GM19372 (cell line): ENCODE measurements around the gene NLRC4.
"Not testable (repeated sequence)": the region's sequence is repeated elsewhere in the genome, so short reads cannot be mapped to it uniquely, and the experiment has no call there.

Source experiments
- ATAC-seq: cut with Tn5 transposase; IDR thresholded peaks from one replicate; pipeline ENCODE4 v1.9.1; 2021; ENCODE audit warnings: mild to moderate bottlenecking, low read depth, moderate library complexity; ENCODE audit not compliant: unreplicated experiment

The NLRC4 gene, protein sequence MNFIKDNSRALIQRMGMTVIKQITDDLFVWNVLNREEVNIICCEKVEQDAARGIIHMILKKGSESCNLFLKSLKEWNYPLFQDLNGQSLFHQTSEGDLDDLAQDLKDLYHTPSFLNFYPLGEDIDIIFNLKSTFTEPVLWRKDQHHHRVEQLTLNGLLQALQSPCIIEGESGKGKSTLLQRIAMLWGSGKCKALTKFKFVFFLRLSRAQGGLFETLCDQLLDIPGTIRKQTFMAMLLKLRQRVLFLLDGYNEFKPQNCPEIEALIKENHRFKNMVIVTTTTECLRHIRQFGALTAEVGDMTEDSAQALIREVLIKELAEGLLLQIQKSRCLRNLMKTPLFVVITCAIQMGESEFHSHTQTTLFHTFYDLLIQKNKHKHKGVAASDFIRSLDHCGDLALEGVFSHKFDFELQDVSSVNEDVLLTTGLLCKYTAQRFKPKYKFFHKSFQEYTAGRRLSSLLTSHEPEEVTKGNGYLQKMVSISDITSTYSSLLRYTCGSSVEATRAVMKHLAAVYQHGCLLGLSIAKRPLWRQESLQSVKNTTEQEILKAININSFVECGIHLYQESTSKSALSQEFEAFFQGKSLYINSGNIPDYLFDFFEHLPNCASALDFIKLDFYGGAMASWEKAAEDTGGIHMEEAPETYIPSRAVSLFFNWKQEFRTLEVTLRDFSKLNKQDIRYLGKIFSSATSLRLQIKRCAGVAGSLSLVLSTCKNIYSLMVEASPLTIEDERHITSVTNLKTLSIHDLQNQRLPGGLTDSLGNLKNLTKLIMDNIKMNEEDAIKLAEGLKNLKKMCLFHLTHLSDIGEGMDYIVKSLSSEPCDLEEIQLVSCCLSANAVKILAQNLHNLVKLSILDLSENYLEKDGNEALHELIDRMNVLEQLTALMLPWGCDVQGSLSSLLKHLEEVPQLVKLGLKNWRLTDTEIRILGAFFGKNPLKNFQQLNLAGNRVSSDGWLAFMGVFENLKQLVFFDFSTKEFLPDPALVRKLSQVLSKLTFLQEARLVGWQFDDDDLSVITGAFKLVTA

DNA sequence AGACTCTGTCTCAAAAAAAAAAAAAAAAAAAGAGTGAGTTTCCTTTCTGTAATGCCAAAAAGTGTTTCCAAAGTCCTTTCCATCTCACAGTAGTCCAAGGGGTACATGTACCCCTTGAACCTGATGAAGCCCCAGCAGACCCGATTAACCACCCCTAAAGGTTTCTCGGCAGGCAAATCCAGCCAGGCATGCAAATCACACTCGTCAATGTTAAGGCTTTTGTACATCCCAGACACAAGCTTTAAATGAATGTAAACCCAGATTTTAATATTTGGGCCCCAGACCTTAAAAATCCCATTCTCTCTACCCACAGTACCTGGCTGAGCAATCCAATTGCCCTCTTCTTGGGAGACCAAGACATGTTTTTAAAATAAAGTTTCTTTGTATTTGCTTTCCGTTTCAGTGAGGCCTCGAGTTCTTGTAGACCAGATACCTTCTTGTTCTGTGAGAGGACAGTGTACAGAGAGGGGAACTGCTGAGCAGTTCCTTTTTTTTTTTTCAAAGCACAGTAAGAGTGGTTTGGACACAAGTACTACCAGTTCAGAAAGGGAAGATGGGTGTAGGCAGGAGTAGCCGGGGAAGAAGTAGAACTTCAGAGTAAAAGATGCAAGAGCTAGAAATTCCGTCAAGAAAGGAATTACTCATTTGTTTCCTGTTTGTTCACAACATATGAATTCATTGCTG lies at the start of gene NLRC4:
Gene NLRC4, minus strand, starts transcription at position 465 of the 684 bp plus-strand sequence. CDS start 8,111 bp downstream, outside the sequence.
- peak; percentile 88 for ATAC-seq

DNA sequence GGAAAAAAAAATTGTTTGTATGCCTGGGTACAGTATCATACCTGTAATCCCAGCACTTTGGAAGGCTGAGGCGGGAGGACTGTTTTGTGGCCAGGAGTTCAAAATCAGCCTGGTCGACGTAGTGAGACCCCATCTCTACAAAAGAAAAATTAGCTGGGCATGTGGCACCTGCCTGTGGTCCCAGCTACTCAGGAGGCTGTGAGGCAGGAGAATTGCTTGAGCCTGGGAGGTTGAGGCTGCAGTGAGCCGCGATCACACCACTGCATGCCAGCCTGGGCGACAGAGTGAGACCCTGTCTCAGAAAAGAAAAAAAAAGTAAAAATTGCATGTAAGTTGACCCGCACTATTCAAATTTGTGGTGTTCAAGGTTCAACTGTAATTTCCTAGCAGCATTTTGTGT lies 45.9 kb upstream of the NLRC4 start:
- ATAC-seq, result no peak

- not testable (repeated sequence) for ATAC-seq
Measured at GRCh38 chr2:32293966-32294562, 29.4 kb upstream of the NLRC4 start.

DNA sequence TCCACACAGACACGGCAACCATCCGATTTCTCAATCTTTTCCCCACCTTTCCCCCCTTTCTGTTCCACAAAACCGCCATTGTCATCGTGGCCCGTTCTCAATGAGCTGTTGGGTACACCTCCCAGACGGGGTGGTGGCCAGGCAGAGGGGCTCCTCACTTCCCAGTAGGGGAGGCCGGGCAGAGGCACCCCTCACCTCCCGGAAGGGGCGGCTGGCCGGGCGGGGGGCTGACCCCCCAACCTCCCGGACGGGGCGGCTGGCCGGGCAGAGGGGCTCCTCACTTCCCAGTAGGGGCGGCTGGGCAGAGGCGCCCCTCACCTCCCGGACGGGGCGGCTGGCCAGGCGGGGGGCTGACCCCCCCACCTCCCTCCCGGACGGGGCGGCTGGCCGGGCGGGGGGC lies 28.8 kb upstream of the NLRC4 start:
- ATAC-seq, result not testable (repeated sequence)

DNA sequence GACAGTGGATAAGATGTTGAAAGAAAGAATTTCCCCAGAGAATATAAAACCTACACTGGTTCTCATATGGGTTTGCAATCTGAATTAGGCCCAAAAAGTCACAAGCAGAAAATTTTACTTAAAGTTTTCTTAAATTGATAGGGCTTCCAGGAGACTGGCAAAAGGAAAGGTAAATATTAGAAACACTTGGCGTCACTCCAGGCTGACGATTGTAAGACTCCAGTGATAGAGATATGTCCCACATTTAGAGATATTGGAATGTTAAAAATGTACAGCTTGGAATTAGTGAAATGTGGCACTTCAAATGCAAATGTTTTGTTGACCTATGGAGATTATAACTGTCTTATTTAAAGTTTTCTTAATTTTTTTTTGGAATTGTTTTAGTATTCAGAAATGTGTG lies 27.1 kb upstream of the NLRC4 start:
- no peak for ATAC-seq

DNA sequence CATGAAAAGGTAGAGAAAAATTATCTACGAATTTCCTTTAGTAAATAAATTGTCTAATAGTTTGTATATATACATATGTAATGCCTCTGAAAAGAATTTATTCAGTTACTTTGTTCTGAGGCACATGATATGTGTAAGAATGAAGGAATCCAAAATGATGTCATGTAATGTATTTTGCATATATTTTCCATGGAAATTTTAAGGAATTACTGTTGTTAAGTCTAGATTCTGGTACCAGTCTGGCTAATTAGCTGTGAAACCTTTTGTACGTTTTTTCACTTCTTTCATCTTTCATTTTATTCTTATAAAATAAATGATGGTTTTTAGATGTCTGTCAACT lies 25.3 kb upstream of the NLRC4 start:
- no peak for ATAC-seq

DNA sequence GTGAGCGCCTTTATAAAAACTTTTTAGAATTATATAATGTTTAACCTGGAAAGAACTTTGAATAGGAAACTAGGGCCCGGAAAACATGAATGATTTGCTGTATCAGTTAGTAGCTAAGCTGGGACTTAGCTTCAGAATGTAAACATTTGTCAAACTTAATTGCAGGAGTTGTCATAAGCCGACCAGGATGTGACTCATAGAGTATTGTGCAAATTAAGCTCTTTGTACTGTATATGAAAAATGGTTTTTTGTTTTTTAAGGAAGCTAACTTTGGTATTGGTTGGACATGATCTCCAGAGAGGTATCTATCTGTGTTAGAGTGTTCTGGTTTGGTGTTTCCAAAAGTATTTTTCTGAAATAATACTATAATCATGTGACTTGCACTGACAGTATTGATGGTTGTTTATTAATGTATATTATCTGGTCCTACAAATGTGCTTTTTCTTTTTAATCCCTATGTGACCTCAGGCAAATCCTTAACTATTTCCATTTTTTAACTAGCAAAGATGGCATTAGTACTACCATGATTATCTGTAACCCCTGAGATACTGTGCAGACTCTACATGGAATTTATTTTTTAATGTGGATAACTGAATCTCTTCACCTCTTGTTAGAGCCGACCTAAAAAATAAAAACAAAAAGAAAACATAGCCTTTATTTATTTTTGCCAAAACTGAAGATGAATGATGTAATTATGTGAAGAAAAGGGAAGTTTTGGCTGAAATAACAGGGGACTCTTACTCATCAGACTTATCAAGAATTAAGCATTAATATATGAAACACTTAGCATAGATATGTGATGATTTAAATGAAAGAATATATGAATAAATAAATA lies 24.7 kb upstream of the NLRC4 start:
- no peak for ATAC-seq

- no peak for ATAC-seq
Measured at GRCh38 chr2:32284321-32284720, 19.6 kb upstream of the NLRC4 start.

GRCh38 chr2:32278478-32278853 lies 13.8 kb upstream of the NLRC4 start:
- no peak for ATAC-seq

- ATAC-seq, result peak; percentile 94
Measured at GRCh38 chr2:32277674-32278477, 13.2 kb upstream of the NLRC4 start, which contains the start of gene YIPF4. TSS of gene YIPF4 (plus strand) at chr2:32277904. CDS start at chr2:32278156, 252 bp downstream.

DNA sequence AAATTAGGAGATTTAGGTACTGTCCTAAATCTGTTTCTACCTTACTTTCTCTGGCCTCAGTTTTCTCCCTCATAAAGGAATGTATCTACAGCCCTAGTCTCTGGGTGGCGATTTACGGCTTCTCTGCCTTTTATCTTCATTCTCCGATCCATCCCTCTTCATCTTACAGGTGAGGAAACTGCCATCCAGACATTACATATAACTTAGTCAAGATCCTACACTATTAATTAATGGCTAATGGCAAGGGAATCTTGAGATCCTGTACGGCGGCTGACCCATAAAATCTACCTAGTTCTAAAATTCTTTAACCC lies 12.6 kb upstream of the NLRC4 start:
- no peak for ATAC-seq

DNA sequence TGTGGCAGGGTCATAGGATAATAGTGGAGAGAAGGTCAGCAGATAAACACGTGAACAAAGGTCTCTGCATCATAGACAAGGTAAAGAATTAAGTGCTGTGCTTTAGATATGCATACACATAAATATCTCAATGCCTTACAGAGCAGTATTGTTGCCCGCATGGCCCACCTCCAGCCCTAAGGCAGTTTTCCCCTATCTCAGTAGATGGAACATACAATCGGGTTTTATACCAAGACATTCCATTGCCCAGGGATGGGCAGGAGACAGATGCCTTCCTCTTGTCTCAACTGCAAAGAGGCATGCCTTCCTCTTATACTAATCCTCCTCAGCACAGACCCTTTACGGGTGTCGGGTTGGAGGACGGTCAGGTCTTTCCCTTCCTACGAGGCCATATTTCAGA lies 11.1 kb upstream of the NLRC4 start:
- ATAC-seq, result not testable (repeated sequence)

- ATAC-seq, result no peak
Measured at GRCh38 chr2:32274289-32274688, 9.6 kb upstream of the NLRC4 start.

- ATAC-seq, result no peak
Measured at GRCh38 chr2:32272279-32272678, 7.6 kb upstream of the NLRC4 start.

GRCh38 chr2:32271063-32271462 lies 6.4 kb upstream of the NLRC4 start:
- ATAC-seq, result no peak

GRCh38 chr2:32262105-32262504 lies 2.6 kb downstream of the NLRC4 start:
- ATAC-seq, result no peak

- ATAC-seq, result no peak
Measured at GRCh38 chr2:32260376-32260775, 4.3 kb downstream of the NLRC4 start.

DNA sequence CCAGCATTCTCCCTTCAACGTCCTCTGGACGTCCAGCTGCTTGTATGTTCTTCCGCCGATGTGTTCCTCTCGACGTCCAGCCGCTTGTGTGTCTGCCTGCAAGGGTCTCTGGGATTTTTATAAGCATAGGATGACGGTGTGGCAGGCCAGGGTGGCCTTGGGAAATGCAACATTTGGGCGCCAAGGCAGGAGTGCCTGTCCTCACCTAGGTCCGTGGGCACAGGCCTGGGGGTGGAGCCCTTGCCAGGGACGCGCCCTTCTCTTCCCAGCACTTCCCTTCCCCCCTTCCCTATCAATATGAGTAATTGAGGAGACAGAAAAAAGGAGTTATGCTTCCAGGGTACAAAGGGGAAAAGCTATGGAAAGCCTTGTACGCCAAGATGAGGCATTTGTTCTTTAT lies 6.4 kb downstream of the NLRC4 start:
- ATAC-seq, result no peak

- ATAC-seq, result no peak
Measured at GRCh38 chr2:32250290-32250689, 14.4 kb downstream of the NLRC4 start.
